ENCODE data around the gene NKAIN2. TPM values are rescaled to one million over a fixed set of nuclear protein-coding genes. Genes with fewer than 3 reads are reported as not detected.

Gene NKAIN2
- total RNA-seq, 6 experiments from 2014 or later = not detected

DNA sequence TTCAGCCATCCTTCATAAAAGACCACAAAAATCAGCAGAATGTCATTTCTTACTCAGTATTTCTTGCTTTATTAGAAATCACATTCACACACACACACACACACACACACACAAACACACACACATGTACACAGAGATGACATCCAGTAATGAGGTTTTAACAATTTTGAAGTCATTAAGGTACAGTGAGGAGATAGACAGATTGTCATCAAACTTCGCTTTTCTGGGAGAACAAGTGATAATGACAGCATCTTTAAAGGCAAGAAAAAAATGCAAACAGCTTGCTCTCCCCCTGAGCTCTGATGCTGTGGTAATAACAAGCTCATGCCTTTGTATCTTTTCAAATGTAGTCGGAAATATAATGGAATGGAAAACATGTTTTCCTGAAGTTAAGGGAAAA is 974.2 kb downstream of the NKAIN2 start:
- Mint-ChIP-seq H3K27me3 (ENCODE audit: insufficient read depth) (no peaks in the 10 kb centered on the region), H3K4me1 (ENCODE audit: low read depth) (no peaks in the 10 kb centered on the region), H3K36me3 (ENCODE audit: low read depth) (no peaks in the 10 kb centered on the region), H3K9me3 (peaks cover 12% of the 10 kb centered on the region), H3K4me3 (no peak overlapping the region), H3K27ac (no peak overlapping the region)
- TF ChIP-seq, protein P1, sequence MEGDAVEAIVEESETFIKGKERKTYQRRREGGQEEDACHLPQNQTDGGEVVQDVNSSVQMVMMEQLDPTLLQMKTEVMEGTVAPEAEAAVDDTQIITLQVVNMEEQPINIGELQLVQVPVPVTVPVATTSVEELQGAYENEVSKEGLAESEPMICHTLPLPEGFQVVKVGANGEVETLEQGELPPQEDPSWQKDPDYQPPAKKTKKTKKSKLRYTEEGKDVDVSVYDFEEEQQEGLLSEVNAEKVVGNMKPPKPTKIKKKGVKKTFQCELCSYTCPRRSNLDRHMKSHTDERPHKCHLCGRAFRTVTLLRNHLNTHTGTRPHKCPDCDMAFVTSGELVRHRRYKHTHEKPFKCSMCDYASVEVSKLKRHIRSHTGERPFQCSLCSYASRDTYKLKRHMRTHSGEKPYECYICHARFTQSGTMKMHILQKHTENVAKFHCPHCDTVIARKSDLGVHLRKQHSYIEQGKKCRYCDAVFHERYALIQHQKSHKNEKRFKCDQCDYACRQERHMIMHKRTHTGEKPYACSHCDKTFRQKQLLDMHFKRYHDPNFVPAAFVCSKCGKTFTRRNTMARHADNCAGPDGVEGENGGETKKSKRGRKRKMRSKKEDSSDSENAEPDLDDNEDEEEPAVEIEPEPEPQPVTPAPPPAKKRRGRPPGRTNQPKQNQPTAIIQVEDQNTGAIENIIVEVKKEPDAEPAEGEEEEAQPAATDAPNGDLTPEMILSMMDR (IDR thresholded peaks at IDR 0.05) = no peak
- no peak for DNase-seq

DNA sequence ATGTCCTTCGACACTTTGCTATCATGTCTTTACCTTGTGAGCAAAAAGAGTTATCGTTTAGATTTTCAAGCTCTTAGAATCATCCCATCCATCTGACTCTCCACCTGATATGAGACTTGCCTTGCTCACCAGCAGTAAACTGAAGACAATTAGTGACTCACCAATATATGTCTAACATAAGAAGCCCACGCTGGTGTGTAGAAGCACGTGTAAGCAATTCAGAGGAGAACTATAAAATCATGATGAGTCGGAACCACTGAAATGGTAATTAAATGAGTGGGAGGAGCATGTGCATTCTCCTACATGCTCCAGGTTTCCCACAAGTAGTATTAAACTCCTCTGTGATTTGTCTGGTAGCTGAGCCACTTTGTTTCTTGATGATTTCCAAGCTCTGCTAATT is 977.0 kb downstream of the NKAIN2 start:
- Mint-ChIP-seq H3K36me3 (ENCODE audit: low read depth) (no peaks in the 10 kb centered on the region), H3K27ac (no peak overlapping the region), H3K4me3 (no peak overlapping the region), H3K9me3 (peaks cover 12% of the 10 kb centered on the region), H3K4me1 (ENCODE audit: low read depth) (no peaks in the 10 kb centered on the region), H3K27me3 (ENCODE audit: insufficient read depth) (no peaks in the 10 kb centered on the region)
- TF ChIP-seq, protein P1 (IDR thresholded peaks at IDR 0.05) = no peak
- DNase-seq = no peak

DNA sequence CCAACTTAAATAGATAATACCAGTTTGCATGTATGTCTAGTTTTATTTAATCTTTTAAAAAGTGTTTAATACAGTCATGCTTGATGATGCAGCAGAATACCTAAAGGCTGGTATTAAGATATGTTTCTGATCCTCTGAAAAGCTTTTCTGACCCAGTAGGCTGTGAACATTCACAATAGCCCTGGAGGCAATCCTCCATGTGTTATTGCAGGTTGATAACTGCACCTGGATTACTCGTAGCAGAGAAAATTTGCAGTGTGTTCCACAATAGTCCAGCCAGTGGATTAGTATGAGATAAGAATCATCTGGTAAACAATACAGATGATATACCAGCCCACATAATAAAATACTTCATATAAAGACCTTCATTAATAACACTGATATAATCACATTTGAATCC is 979.7 kb downstream of the NKAIN2 start:
- no peak for DNase-seq
- H3K9me3 Mint-ChIP-seq = peaks cover 17% of the 10 kb centered on the region
- TF ChIP-seq, protein P1 (IDR thresholded peaks at IDR 0.05) = no peak
- H3K36me3 Mint-ChIP-seq (ENCODE audit: low read depth) = no peaks in the 10 kb centered on the region
- H3K27me3 Mint-ChIP-seq (ENCODE audit: insufficient read depth) = no peaks in the 10 kb centered on the region
- H3K27ac Mint-ChIP-seq = no peak overlapping the region
- H3K4me1 Mint-ChIP-seq (ENCODE audit: low read depth) = no peaks in the 10 kb centered on the region
- no peak overlapping the region for H3K4me3 Mint-ChIP-seq

DNA sequence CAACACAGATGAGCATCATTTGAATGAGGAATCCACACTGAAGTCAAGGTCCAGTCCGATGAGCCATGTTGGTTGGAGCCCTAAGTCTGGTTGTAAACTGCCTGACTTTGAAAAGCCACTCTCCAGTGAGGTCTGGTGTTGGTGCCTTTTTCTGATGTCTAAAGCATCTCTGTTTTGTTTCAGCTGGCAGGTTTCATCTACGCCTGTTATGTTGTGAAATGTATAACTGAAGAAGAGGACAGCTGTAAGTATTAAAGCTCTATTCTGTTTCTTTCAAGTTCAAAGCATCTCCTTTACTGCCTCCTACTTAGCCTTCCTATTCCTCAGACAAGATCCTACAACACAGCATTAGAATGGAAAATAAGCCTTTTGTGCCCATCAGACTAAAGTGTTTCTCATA is 987.5 kb downstream of the NKAIN2 start:
- Mint-ChIP-seq H3K36me3 (ENCODE audit: low read depth) (no peaks in the 10 kb centered on the region), H3K27me3 (ENCODE audit: insufficient read depth) (no peaks in the 10 kb centered on the region), H3K27ac (no peak overlapping the region), H3K9me3 (peaks cover 16% of the 10 kb centered on the region), H3K4me3 (no peak overlapping the region), H3K4me1 (ENCODE audit: low read depth) (no peaks in the 10 kb centered on the region)
- TF ChIP-seq, protein P1 (IDR thresholded peaks at IDR 0.05) = no peak
- no peak for DNase-seq

DNA sequence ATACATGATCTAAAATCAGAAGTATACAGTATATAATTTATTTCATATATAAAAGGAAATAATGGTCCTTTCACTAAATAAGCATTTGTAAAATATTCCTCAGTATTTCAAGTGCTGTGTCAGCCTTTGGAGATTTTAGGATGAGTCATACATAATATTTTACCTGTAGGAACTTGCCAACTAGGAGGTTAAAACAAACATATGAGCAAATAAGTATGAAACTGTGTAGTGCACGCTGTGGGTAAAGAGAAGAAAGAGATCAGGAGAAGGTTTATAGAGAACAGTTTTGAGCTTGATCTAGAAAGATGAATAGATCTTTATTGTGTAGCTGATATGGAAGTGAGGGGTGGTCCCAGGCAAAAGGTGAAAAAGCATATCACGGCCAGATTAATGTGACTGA is 988.7 kb downstream of the NKAIN2 start:
- no peaks in the 10 kb centered on the region for H3K4me1 Mint-ChIP-seq (ENCODE audit: low read depth)
- TF ChIP-seq, protein P1 (IDR thresholded peaks at IDR 0.05) = no peak
- peaks cover 13% of the 10 kb centered on the region; the same call in 1 of the 2 replicates for H3K9me3 Mint-ChIP-seq
- no peaks in the 10 kb centered on the region for H3K27me3 Mint-ChIP-seq (ENCODE audit: insufficient read depth)
- no peak overlapping the region for H3K4me3 Mint-ChIP-seq
- H3K36me3 Mint-ChIP-seq (ENCODE audit: low read depth) = no peaks in the 10 kb centered on the region
- no peak overlapping the region for H3K27ac Mint-ChIP-seq
- DNase-seq = no peak

DNA sequence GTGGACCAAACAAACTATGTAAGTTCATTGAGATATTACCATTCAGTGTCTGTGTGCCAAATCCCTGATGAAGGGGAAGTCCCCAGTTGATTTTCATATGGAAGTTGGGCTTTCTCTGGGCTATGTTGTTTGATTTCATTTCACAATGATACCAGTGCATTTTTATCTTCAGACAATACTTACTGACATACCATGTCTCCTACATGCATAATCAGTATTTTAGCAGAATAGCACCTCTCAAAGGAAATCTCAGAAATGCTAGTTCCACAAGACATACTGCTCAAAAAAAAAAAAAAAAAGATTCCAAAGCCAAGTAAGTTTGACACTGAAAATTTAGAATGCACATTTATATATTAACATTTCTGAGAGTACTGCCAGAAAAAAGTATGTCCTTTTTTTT is 989.7 kb downstream of the NKAIN2 start:
- DNase-seq = no peak
- Mint-ChIP-seq H3K4me1 (ENCODE audit: low read depth) (no peaks in the 10 kb centered on the region), H3K36me3 (ENCODE audit: low read depth) (no peaks in the 10 kb centered on the region), H3K27ac (no peak overlapping the region), H3K27me3 (ENCODE audit: insufficient read depth) (no peaks in the 10 kb centered on the region), H3K4me3 (no peak overlapping the region), H3K9me3 (peaks cover 6% of the 10 kb centered on the region; the same call in 1 of the 2 replicates)
- TF ChIP-seq, protein P1 (IDR thresholded peaks at IDR 0.05) = no peak
